Sigmoid colon (tissue), 4 donors: Measurements from ENCODE around the gene ATG10.
A peak's percentile ranks its signal among the peaks of the same experiment; 100 is the strongest.

ENCODE experiments used
- CTCF ChIP-seq, 4 experiments: fragments of 450-650 bp in 3 of 4; fragments of 200-600 bp in 1 of 4; IDR thresholded peaks; one replicate each; pipeline ENCODE4 v1.5.1; 2016 to 2019; ENCODE audit warnings: antibody characterized with exemption in 4 of 4, mild to moderate bottlenecking in 3 of 4, moderate library complexity in 2 of 4
- EP300 ChIP-seq, 4 donors: sonication (generic); formaldehyde crosslinking; IDR thresholded peaks; one replicate each; pipeline ENCODE4 v1.6.1; 2017; ENCODE audit warnings: antibody characterized with exemption in 4 of 4
- POLR2A ChIP-seq, 2 donors: fragments of 450-650 bp; IDR thresholded peaks; one replicate each; pipeline ENCODE4 v1.6.1; 2016; ENCODE audit warnings: antibody characterized with exemption in 2 of 2, mild to moderate bottlenecking in 2 of 2, moderate library complexity in 2 of 2
- POLR2AphosphoS5 ChIP-seq, 4 donors: sonication (generic); formaldehyde crosslinking; IDR thresholded peaks; one replicate each; pipeline ENCODE4 v1.6.1; 2017; ENCODE audit warnings: antibody characterized with exemption in 4 of 4

- TF ChIP-seq CTCF (IDR thresholded peaks at IDR 0.05) (no peak), POLR2AphosphoS5 (IDR thresholded peaks at IDR 0.05) (peak; percentile 95 to 99 (median 97)), POLR2A (IDR thresholded peaks at IDR 0.05) (peak; percentile 88 to 93), EP300 (IDR thresholded peaks at IDR 0.05) (no peak)
Observed at GRCh38 chr5:81971712-81972491, at the start of gene ATG10.
